ENCODE data around the gene NR2C2.

The NR2C2 gene

DNA sequence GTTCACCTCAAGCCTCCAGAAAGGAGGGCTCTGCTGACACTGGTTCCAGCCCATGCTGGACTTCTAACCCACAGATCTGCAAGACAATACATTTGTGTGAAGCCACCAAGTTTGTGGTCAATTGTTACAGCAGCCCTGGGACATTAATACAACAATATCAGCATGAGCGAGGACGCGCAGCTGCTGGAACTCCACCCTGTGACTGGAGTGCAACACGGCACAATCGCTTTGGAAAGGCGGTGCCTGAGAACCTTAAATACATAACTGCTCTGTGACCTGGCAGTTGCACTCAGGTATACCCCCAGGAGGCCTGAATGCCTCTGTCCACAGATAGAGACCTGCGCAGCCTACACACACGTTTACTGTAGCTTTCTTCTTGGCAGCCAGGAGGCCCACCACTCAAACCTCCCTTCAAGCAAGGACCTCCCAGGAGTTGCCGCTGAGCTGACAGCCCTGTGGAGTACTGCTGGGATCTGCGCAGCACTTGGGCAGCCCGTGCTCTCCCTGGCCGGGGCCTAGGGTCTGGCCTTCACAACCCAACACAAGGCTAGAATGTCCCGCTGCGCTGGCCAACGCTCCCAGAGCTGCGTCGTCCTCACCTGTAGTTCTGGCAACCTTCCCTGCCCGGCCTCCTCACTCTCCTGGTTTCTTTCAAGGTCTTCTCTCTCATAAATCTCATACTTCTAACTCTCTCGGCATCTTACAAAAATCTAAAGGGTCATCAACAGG, 109.5 kb downstream of the NR2C2 start:
- DNase-seq (ENCODE audit: low read depth), result no peak
- TF ChIP-seq, protein P1, sequence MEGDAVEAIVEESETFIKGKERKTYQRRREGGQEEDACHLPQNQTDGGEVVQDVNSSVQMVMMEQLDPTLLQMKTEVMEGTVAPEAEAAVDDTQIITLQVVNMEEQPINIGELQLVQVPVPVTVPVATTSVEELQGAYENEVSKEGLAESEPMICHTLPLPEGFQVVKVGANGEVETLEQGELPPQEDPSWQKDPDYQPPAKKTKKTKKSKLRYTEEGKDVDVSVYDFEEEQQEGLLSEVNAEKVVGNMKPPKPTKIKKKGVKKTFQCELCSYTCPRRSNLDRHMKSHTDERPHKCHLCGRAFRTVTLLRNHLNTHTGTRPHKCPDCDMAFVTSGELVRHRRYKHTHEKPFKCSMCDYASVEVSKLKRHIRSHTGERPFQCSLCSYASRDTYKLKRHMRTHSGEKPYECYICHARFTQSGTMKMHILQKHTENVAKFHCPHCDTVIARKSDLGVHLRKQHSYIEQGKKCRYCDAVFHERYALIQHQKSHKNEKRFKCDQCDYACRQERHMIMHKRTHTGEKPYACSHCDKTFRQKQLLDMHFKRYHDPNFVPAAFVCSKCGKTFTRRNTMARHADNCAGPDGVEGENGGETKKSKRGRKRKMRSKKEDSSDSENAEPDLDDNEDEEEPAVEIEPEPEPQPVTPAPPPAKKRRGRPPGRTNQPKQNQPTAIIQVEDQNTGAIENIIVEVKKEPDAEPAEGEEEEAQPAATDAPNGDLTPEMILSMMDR (IDR thresholded peaks at IDR 0.05; ENCODE audit: low read depth, low read length, missing control alignments), result no peak
- no peak overlapping the region for H3K4me3 ChIP-seq (ENCODE audit: low read depth, low read length)

DNA sequence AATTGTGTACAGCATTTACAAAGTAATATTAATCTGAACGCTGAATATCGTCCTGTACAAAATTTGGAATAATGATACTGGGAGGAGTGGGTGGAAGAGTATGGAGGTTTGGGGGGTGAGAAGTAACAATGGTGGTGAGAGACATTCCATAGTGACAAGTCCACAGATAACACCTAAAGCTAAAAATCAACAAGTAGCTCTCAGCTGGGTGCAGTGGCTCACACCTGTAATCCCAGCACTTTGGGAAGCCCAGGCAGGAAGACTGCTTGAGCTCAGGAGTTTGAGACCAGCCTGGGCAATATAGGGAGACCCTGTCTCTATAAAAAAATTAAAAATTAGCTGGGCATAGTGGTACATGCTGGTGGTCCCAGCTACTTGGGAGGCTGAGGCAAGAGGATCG, 112.6 kb downstream of the NR2C2 start:
- DNase-seq (ENCODE audit: low read depth), result no peak
- TF ChIP-seq, protein P1 (IDR thresholded peaks at IDR 0.05; ENCODE audit: low read depth, low read length, missing control alignments), result no peak
- H3K4me3 ChIP-seq (ENCODE audit: low read depth, low read length), result no peak overlapping the region

DNA sequence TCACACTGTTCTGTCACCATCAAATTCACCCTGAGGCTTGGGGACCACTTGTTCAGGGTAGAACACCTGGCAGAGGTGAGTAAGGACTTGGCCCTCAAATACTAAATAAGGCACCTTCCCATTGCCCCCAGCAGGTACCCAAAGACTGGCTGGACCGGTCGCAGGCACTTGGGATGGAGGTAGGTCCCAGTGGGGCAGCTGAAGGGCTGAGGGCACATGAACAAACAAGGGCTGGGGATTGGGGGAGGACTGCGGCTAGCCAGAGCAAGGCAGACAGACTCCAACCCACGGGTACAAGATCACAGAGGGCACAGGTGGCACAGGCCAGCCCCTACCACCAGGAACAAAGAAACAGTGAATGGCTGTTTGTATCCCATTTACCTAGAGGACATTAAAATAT, 115.9 kb downstream of the NR2C2 start:
- TF ChIP-seq, protein P1 (IDR thresholded peaks at IDR 0.05; ENCODE audit: low read depth, low read length, missing control alignments), result no peak
- DNase-seq (ENCODE audit: low read depth), result no peak
- peak overlapping the region; percentile 91; the same call in 1 of the 2 replicates for H3K4me3 ChIP-seq (ENCODE audit: low read depth, low read length)

DNA sequence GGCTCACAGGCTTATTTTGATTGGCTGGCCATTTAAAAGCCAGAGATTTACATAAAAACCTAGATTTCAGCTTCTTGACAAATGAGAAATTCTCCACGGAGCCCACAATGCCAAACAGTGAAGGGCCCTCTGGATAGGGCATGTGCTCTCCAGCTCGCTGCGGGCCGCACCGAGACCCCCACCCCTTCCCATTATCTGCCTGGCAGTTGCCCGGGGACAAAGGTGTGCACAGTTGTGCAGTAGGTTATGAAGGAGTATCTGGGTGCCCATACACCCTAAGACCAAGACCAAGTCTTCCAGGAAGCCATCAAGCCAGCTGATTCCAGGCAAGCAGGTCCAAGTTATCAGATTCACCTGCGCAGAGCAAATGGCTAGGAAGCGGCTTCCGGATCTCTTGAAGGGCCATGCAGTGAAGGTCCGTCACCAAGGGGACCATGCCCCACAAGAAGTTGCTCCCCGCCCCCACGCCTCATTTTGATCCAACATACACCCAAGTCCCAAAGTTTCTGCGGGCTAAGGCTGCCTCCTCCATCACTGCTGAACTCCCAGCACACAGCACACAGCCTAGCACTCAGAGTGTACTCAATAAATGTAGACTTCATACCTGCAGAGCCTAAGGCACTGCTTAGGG, 116.4 kb downstream of the NR2C2 start:
- TF ChIP-seq, protein P1 (IDR thresholded peaks at IDR 0.05; ENCODE audit: low read depth, low read length, missing control alignments), result no peak
- H3K4me3 ChIP-seq (ENCODE audit: low read depth, low read length), result peak overlapping the region; percentile 91
- DNase-seq (ENCODE audit: low read depth), result no peak

DNA sequence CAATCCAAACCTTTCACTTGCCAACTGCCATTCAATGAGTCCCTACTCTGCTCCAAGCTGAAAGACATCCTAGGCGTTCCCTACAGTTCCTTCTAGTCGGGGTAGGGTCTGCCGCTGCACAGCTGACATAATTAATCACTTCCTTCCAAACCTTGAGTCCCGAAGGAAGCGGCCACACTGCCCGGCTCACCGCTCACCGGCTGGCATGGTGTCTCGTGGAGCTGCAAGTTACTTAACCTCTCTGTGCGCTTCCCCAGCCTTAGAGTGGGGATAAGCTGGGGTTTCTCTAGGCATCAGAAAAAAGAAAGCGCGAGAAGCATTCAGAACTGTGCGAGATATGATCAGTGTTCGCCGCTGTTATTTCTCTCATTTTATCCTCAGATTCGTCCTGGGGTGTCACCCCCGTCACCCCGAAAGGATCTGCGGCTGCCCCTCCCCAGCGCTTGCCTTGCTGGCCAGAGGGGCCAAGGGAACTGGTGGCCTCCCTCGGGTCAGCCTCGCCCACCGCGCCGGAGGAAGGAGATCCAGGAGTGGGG, 117.0 kb downstream of the NR2C2 start:
- no peak for DNase-seq (ENCODE audit: low read depth)
- peak overlapping the region; percentile 91 for H3K4me3 ChIP-seq (ENCODE audit: low read depth, low read length)
- TF ChIP-seq, protein P1 (IDR thresholded peaks at IDR 0.05; ENCODE audit: low read depth, low read length, missing control alignments), result no peak

DNA sequence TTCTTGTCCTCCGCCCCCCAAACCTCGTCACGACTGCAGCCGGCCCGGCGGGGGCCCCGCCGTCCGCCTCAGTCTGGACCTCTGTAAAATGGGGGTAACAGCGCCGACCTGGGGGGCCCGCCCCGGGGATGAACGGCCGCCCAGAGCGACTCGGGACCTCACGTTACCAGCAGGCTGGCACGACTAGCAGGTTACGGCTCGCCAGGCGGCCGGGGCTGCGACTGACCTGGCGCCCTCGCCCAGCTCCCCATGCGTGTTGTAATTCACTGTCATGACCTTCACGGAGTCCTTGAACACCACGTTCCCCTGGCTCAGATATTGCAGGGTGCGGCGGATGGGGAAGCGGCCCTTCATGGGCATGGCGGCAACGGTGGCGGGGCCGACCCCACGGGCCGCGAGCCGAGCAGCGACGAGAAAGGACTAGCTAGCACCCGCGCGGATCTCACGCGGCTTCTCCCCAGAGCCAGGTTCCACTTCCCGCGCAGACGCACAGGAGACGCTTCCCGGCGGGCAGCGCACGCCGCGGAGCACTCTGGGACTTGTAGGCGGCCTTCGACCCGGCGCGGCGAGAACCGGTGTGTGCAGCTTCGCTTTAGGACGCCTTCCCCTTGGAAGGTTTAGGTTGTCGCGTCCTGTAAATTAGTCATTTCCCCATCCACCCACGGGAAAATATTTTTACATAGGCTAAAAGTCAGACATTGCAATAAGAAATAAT, 117.6 kb downstream of the NR2C2 start, which contains the start of gene MRPS25:
Gene MRPS25 (minus strand): TSS at position 481 of the 715 bp plus-strand sequence. CDS start 121 bp downstream, at position 360.
- peak within 1 kb of the TSS; percentile 91 for H3K4me3 ChIP-seq (ENCODE audit: low read depth, low read length)
- peak; percentile 70 for DNase-seq (ENCODE audit: low read depth)
- TF ChIP-seq, protein P1 (IDR thresholded peaks at IDR 0.05; ENCODE audit: low read depth, low read length, missing control alignments), result no peak

All from GM12864 (cell line).